HG03571 (cell line): ENCODE results near the gene GNAT1.
A peak's percentile ranks its signal among the peaks of the same experiment; 100 is the strongest.

ENCODE experiments used
- ATAC-seq: cut with Tn5 transposase; IDR thresholded peaks from one replicate; pipeline ENCODE4 v1.9.1; 2021; ENCODE audit not compliant: unreplicated experiment

The GNAT1 gene

GRCh38 chr3:50190936-50191660 lies at the start of gene GNAT1:
Gene GNAT1 (plus strand): TSS chr3:50191610. CDS start chr3:50191726, 116 bp downstream.
- ATAC-seq: no peak

- ATAC-seq: no peak
These were observed 45.0 kb upstream of the GNAT1 start for GRCh38 chr3:50146316-50146901.

- no peak for ATAC-seq
These were observed 44.4 kb upstream of the GNAT1 start for GRCh38 chr3:50147016-50147415.

- no peak for ATAC-seq
These were observed 44.0 kb upstream of the GNAT1 start for GRCh38 chr3:50147447-50147846.

GRCh38 chr3:50147861-50148260 lies 43.5 kb upstream of the GNAT1 start:
- ATAC-seq: no peak

GRCh38 chr3:50150404-50150750 lies 41.0 kb upstream of the GNAT1 start:
- ATAC-seq: no peak

- no peak for ATAC-seq
These were observed 40.3 kb upstream of the GNAT1 start for GRCh38 chr3:50150863-50151686.

GRCh38 chr3:50151728-50152127 lies 39.7 kb upstream of the GNAT1 start:
- no peak for ATAC-seq

GRCh38 chr3:50153782-50154475 lies 37.5 kb upstream of the GNAT1 start:
- ATAC-seq: peak; percentile 5

GRCh38 chr3:50154476-50154839 lies 37.0 kb upstream of the GNAT1 start:
- peak; percentile 12 for ATAC-seq

- ATAC-seq: peak; percentile 51
These were observed 36.4 kb upstream of the GNAT1 start, which contains the start of gene SEMA3F for GRCh38 chr3:50154840-50155490. Gene SEMA3F (plus strand): TSS chr3:50155324. CDS start chr3:50159623, 4,299 bp downstream.

- ATAC-seq: no peak
These were observed 35.9 kb upstream of the GNAT1 start for GRCh38 chr3:50155491-50155878.

- ATAC-seq: no peak
These were observed 35.5 kb upstream of the GNAT1 start for GRCh38 chr3:50155891-50156290.

GRCh38 chr3:50156549-50157493 lies 34.6 kb upstream of the GNAT1 start:
- ATAC-seq: no peak

- ATAC-seq: no peak
These were observed 33.4 kb upstream of the GNAT1 start for GRCh38 chr3:50157827-50158529.

GRCh38 chr3:50158530-50159146 lies 32.8 kb upstream of the GNAT1 start:
- ATAC-seq: no peak

- no peak for ATAC-seq
These were observed 30.8 kb upstream of the GNAT1 start for GRCh38 chr3:50160561-50160983.

- ATAC-seq: no peak
These were observed 30.1 kb upstream of the GNAT1 start for GRCh38 chr3:50161320-50161719.
